C4-2B (cell line): Measurements from ENCODE around the gene FGFR1OP2.

Source experiments
- ZFX ChIP-seq: fragments of 450-650 bp; IDR thresholded peaks from 2 replicates; pipeline ENCODE4 v1.6.1; 2017
- TF ChIP-seq, protein P1 (sequence below): fragments of 450-650 bp; conservative IDR thresholded peaks from 2 replicates; pipeline ENCODE4 v1.5.1; 2017; ENCODE audit warnings: mild to moderate bottlenecking

DNA sequence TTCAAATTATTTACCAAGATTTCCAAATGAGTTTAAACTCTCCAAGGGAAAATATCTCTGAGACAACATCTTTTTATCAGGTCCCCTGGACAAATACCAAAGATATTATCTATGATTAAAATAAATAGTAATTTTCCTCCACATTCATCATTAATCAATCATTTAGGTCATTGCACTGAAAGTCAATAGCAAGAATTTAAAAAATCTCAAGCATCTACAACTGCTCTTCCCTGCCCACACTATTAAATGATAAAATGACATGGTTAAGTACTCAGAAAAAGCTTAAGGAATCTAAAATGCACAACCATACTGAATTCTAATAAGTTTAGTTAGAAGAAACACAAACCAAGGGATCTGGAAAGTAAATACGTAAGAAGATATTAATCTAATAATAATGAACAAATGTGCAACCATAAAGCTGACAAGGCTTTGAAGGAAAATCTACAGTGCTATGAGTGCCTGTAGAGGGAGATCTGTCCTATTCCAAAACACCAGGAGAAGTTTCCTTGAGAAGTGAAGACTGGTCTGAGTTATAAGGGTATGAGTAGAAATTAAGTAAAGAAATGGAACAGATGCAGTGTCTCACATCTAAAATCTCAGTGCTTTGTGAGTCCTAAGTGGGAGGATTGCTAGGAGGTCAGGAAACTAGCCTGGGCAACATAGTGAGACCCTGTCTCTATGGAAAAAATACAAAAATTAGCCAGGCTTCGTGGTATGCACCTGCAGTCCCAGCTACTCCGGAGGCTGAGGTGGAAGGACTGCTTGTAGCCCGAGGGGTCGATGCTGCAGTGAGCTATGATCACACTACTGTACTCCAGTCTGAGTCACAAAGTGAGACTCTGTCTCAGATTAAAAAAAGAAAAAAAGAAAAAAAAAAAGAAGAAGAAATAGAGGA is 19.7 kb upstream of the FGFR1OP2 start:
- TF ChIP-seq, protein P1, sequence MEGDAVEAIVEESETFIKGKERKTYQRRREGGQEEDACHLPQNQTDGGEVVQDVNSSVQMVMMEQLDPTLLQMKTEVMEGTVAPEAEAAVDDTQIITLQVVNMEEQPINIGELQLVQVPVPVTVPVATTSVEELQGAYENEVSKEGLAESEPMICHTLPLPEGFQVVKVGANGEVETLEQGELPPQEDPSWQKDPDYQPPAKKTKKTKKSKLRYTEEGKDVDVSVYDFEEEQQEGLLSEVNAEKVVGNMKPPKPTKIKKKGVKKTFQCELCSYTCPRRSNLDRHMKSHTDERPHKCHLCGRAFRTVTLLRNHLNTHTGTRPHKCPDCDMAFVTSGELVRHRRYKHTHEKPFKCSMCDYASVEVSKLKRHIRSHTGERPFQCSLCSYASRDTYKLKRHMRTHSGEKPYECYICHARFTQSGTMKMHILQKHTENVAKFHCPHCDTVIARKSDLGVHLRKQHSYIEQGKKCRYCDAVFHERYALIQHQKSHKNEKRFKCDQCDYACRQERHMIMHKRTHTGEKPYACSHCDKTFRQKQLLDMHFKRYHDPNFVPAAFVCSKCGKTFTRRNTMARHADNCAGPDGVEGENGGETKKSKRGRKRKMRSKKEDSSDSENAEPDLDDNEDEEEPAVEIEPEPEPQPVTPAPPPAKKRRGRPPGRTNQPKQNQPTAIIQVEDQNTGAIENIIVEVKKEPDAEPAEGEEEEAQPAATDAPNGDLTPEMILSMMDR = peak; percentile 47
- TF ChIP-seq ZFX = no peak
